Vagina (tissue), 2 donors: ENCODE data around the gene FGF12.

Experiments used
- POLR2A ChIP-seq, 2 donors: fragments of 450-650 bp; IDR thresholded peaks; one replicate each; pipeline ENCODE4 v1.6.1; 2017; ENCODE audit warnings: antibody characterized with exemption in 2 of 2, mild to moderate bottlenecking in 2 of 2, moderate library complexity in 2 of 2
- TF ChIP-seq, protein P1 (sequence below), 3 experiments: fragments of 450-650 bp in 2 of 3; fragments of 200-600 bp in 1 of 3; sonication (generic) in 1 of 3; IDR thresholded peaks; one replicate each; pipeline ENCODE4 v1.5.1; 2017 to 2019; ENCODE audit warnings: antibody characterized with exemption in 3 of 3, mild to moderate bottlenecking in 2 of 3, moderate library complexity in 2 of 3

DNA sequence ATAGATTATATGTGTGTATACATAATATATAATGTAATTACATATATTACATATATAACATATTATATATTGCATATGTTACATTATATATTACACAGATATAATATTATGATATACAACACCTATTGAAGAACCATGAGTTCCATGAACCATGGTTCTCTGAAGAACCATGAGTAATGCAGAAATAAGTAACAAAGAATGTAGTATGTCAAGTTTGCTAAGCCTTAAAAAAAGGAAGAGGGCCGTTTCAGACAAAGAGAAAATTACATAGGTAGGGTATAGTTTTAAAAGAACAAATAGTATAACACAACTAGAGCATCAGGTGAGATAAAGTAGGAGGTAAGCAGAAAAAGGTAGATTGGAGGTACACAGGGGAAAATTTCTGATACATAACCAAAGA lies 177.0 kb downstream of the FGF12 start:
- TF ChIP-seq, protein P1, sequence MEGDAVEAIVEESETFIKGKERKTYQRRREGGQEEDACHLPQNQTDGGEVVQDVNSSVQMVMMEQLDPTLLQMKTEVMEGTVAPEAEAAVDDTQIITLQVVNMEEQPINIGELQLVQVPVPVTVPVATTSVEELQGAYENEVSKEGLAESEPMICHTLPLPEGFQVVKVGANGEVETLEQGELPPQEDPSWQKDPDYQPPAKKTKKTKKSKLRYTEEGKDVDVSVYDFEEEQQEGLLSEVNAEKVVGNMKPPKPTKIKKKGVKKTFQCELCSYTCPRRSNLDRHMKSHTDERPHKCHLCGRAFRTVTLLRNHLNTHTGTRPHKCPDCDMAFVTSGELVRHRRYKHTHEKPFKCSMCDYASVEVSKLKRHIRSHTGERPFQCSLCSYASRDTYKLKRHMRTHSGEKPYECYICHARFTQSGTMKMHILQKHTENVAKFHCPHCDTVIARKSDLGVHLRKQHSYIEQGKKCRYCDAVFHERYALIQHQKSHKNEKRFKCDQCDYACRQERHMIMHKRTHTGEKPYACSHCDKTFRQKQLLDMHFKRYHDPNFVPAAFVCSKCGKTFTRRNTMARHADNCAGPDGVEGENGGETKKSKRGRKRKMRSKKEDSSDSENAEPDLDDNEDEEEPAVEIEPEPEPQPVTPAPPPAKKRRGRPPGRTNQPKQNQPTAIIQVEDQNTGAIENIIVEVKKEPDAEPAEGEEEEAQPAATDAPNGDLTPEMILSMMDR (IDR thresholded peaks at IDR 0.05), result no peak
- no peak for TF ChIP-seq POLR2A (IDR thresholded peaks at IDR 0.05)
